Measurements from ENCODE around the gene IL6ST.

GRCh38 chr5:56028708-56029107, 33.9 kb upstream of the IL6ST start:
- TF ChIP-seq CTCF (IDR thresholded peaks at IDR 0.05) (no peak), POLR2A (IDR thresholded peaks at IDR 0.05) (no peak), POLR2AphosphoS5 (IDR thresholded peaks at IDR 0.05) (no peak), EP300 (IDR thresholded peaks at IDR 0.05; ENCODE audit: low read depth) (no peak)

All from transverse colon (tissue), 4 donors.